Activated naive CD4-positive, alpha-beta T cell (primary cell): ENCODE data around the gene HS1BP3.

Experiments used
- DNase-seq, 4 experiments: peaks; one replicate each; lab custom pipeline; 2025; lab: John Stamatoyannopoulos, UW

The HS1BP3 gene

DNA sequence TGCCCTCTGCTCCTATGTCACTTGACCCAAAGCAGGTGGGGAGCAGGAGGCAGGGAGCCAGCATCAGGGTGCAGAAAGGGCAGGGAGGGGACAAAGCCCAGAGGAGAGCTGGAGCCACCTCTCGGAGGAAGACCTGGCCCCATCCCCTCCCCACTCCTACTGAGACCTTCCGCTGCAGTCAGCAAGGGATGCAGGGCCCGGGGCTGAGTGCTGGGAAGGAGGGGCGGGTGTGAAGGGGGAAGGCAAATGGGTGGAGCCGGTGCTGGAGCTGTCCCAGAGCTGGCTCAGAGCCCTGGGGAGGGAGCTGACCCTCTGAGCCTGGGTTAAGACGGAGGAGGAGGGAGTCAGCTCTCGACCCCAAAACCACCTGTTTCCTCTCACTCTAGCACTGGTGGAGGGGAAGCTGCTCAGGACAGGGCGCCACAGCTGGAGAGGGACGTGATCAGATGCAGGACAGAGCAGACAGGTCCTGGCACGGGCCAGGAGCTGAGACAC, 33.8 kb downstream of the HS1BP3 start:
- no peak for DNase-seq

DNA sequence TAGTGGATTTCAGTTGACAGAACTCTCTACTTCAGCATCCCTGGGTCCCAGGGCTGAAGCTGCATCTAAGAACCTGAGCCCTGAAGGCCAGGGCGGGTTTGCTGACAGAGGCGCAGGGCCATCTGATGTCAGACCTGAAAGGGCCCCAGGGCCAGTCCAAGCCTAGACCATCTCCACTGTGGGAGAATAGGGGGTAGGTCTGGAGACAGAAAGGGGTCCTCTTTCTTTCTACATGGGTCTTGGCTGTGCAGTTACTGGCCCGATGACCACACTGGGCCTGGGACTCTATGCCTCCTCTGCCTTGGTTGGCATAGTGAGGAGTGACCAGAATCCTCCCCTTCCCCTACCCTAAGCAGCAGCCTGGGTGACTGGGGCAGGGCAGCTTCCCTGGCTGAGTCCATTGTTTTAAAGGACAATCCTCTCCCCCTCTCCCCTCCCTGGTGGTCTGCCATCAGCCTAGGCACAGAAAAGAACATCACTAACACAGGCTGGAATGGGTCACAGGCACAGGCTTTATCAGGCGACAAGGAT, 34.5 kb downstream of the HS1BP3 start:
- no peak for DNase-seq

DNA sequence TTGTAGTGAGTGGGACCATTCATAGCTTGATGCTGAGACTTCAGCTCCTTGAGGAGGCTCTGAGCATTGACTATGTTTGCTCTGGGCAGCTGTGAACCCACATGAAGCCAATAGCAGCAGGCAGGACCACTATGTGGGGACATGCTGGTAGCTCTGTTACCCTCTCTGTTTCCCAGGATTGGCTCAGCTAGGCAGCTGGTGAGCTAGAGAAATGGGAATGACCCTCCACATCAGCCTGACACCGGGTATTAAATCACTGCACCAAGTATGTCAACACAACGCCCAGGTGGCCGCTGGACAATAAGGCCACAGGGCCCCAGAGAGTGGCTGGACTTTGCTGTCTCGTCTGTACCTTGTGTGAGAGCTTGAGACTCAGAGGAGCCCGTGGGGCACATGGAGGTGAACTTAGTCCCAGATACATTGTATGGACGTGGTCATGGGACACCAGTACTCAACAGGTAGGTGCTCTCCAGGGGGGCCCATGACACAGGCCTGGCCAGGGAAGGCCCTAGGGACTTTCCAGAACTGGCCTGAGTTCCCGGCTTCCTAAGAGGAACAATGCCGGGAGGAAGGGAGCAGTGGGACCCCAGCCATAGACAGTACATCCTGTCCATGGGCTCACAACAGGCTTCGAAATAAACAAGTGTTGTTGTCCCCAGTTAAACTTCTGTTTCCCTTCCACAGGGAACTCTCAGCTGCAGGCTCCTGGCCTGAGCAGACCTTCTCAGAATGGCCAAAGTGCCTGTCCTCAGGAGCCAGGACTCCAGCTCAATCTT, 35.2 kb downstream of the HS1BP3 start:
- DNase-seq = no peak

GRCh38 chr2:20615068-20615465, 35.8 kb downstream of the HS1BP3 start:
- DNase-seq = no peak

DNA sequence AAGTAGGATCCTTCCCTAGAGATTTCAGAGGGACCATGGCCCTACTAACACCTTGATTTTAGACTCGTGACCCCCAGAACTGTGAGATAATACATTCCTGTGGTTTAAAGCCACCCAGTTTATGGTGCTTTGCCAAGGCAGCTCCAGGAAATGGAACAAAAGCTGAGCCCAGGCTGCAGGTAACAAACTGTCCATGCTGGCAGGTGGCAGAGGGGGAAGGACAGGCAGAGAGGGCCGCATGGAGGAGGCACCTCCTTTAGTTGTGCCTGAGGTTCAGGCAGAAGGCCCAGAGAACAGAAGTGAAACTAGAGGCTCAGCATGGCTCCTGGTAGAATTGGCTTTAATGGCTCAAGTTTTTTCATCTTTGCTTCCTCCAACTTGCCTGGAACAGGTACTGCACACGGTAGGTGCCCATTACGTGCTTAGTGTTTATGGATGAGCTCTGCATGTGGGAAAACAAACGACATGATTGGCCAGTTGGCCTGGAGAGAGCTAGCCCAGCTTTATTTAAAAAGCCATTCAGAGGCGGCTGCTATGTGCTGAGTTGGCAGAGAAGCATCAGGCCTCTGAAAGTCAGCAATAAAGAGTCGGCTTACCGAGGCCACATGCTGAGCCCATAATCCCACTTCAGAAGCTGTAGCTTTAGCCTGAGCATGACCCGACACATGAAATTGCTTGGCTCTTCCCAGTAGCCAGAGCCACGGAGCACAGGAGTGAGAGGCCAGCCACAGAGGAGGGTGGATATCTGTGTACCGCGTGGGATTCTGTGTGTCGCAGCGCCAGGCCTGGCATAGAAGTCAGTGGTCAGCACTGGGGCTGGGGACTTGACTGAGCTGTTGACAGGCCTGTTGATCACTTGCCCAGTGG, 36.5 kb downstream of the HS1BP3 start:
- DNase-seq = no peak

DNA sequence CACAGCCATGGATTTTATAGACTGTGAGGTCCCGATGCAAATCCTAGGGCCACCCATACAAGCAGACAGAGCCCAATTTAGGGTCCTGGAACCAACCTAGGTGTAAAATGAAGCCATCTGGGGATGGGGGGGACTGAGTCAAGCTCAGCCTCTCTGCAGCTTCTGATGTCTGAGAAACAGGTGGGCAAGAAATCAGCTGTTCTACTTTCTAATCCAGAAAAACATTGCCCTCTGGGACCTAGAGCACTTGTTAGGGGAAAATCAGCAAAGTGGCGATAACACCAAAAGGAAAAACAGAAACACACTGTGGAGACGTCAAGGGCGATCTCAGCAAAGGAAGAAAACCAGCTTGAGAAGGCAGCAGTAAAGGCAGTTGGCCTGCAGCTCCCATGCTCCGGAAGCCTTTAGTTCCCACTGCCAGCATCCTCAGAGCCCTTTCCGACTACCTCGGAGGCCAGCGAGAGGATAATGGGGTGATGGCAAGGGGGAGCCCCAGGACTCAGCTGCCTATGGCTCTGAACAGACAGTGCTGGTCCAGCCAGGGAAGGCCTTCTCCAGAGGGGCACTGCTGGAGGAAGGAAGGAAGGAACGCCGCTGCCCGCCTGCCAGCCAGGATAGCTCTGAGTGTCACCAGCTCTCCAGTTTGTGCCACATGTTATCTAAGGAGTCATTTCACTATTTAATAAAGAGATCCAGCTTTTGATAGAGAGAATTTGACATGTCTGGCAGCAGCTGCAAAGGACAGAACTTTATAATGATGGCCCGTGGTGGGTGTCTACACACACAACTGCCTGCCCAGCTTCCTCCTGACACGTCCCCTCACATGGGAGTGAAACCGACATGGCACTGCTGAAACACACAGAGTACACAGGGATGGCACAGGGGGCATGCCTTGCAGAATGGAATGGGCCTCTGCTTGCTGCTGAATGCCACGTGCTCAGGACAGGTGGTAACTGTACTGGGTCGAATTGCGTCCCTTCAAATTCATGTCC, 37.7 kb downstream of the HS1BP3 start:
- no peak for DNase-seq

GRCh38 chr2:20611844-20612356, 39.0 kb downstream of the HS1BP3 start:
- DNase-seq = no peak

GRCh38 chr2:20611077-20611843, 39.6 kb downstream of the HS1BP3 start:
- no peak for DNase-seq

DNA sequence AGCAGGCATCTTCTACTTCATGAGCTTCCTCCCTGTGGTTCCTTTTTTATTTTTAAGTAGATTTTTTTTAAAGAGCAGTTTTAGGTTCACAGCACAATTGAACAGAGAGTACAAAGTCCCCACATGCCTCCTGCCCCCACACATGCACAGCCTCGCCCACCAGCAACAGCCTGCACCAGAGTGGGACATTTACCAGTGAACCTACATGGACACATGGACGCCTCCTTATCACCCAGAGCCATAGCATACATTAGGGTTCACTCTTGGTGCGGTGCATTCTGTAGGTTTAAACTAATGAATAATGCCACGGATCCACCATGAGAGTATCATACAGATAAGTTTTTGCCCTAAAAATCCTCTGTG, 40.9 kb downstream of the HS1BP3 start:
- DNase-seq = no peak

DNA sequence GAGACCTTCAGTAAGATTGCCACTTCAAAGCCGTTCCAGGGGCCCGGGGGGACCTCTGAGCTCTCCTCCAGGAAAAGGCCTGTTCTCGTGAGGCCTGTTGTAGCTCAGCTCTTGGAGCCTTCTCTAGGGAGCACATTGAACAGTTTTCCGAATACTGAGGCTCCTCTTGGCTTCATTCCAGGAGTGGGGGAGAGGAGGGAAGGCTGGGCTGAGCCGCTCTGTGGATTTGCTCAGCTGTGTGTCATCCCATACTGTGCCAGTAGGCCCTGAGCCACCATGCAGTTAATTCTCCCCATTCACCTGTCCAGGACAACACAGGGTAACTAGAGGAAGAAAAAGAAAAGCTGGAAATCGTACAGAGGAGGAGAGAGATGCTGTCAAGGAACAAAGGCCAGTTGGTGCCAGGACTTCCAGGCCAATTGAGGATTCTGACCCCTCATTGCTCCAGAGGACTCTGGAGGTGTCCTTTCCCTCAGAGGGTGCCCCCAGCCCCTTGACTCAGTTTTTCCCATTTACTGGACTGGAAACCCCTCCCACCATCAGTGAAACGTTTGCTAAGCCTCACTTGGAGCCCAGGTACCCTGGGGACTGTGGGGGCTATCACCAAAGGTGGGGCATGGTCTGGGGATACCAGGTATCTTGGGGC, 41.4 kb downstream of the HS1BP3 start:
- DNase-seq = no peak

- DNase-seq = no peak
Measured at GRCh38 chr2:20608666-20609348, 42.1 kb downstream of the HS1BP3 start.

DNA sequence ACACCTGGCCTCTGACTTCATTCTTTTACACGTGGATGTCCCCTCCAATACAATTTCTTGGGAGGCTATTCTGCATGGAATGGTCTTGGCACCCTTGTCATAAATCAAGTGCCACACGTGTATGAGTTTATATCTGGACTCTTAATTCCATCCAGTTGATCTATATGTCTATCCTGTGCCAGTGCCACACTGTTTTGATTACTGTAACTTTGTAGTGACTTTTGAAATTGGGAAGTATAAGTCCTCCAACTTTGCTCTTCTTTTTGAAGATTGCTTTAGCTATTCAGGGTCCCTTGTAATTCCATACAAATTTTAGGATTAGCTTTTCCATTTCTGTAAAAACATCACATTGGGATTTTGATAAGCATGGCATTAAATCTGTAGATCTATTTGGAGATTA, 43.5 kb downstream of the HS1BP3 start:
- no peak for DNase-seq

DNA sequence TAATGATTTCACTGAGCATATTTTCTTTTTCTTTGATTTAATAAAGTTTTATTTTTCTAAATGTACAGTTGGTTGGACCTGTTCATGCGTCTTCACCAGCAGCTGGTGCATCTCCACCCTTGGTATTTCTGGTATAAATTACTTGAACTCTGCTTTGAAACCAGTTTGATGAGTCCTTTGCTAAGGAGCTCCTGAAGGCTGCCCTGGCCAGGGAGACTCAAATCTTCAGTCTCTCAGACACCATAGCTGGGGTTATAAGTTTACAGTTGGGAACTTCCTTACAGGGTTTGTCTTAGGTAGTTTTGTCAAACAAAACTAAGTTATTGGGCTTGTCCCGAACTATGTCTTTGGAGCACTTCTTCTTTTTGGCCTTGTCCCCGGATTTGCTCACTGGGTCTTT, 44.7 kb downstream of the HS1BP3 start:
- no peak for DNase-seq

GRCh38 chr2:20604951-20605381, 45.9 kb downstream of the HS1BP3 start:
- no peak for DNase-seq

DNA sequence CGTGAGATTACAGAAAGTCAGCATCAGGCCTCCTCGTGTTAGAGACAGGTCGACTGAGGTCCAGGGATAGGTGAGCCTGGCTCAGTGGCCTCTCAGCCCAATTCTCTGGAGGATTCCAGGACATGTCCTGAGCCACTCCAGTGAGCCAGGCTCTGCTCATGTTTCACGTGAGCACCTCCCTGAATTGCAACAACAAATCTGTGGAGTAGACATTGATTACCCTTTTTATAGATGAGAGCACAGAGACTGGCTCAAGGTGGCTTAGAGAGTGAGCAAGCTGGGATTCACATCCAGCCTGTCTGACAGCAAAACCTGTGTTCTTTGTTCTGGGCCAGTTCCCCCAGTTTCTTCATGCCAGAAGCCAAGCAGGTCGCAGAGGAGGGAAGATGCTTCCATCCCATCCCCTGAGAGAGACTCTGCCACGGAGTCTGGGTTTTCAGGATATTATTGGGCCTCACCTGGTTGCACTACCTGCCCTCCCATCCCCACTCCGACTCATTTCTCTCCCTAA, 46.4 kb downstream of the HS1BP3 start:
- no peak for DNase-seq

GRCh38 chr2:20603791-20604190, 47.1 kb downstream of the HS1BP3 start:
- DNase-seq = no peak

DNA sequence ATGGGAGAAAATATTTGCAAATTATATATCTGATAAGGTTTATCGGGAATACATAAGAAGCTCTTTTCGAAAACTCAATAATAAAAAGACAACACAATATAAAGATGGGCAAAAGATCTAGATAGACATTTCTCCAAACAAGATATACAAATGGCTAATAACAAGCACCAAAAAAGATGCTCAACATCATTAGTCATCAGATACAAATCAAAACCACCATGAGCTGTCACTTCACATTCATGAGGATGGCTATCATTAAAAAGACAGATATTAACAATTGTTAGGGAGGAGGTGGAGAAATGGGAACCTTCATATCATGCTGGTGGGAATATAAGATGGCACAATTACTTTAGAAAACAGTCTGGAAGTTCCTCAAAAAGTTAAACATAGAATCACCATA, 48.1 kb downstream of the HS1BP3 start:
- no peak for DNase-seq

DNA sequence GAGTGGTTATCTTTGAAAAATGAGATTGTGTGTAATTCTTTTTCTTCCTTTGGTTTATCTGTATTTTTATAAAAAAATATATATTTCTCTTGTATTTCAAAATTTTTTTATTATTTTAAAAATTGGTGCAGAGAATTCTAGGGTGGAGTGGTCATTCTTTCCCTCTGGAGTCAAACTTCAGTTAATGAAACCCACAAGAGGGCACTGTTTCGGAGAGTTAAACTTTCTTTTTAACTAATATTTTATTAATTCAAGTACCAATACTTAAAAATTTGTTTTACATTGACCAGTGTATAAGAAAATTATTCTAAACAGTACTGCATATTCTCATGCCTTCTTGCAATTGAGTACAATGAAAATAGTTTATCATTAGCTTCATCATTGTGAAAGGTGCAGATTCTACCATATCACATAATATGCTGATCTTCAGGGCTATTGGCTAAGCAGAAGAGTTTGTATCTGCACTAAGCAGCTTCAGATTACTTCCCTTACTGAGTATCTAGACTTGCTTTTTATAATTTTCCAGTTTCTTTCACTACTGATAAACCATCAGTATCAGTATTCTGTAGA, 50.1 kb downstream of the HS1BP3 start:
- no peak for DNase-seq

GRCh38 chr2:20599861-20600461, 50.9 kb downstream of the HS1BP3 start:
- DNase-seq = no peak
